ENCODE data around the gene FNDC11.

- no peak for TF ChIP-seq JUN (IDR thresholded peaks at IDR 0.05; ENCODE audit: borderline replicate concordance, insufficient read depth, insufficient read length, low read depth)
- no peak for TF ChIP-seq CTCF (IDR thresholded peaks at IDR 0.05; ENCODE audit: extremely low read depth in 1 of 2, insufficient read depth in 1 of 2, low read depth in 1 of 2, low read length in 2 of 2)
- no peak for TF ChIP-seq POLR2A (IDR thresholded peaks at IDR 0.05; ENCODE audit: low read depth, low read length)
Measured at GRCh38 chr20:63549019-63549418, 4.9 kb upstream of the FNDC11 start.

Measured in endothelial cell of umbilical vein (primary cell).